HepG2 (cell line): ENCODE measurements around the gene DNAJC15. TPM values are rescaled to one million over a fixed set of nuclear protein-coding genes. Genes with fewer than 3 reads are reported as not detected.

Source experiments
- ATAC-seq: fragments of 200-7000 bp; cut with Tn5 transposase; 3 replicates; pipeline ENCODE4 v1.9.1; 2020; ENCODE audit warnings: mild to moderate bottlenecking, moderate library complexity
- BruUV-seq: library from RNA; stranded (reverse); fragments of 400-500 nt; replicated peaks from 2 replicates; lab custom pipeline; 2021; lab: Mats Ljungman, UMichigan
- CTCF ChIA-PET: fragments of 300-600 bp; formaldehyde crosslinking; extraction: SDS; loops from one replicate; lab custom pipeline; 2021; ENCODE audit warnings: low total read pairs, inconsistent platforms, low intra/inter-chr PET ratio; lab: Yijun Ruan, JAX
- POLR2A ChIA-PET: fragments of 350-600 bp; sonication (Branson Sonifier 250); formaldehyde crosslinking; loops from one replicate; lab custom pipeline; 2020; ENCODE audit warnings: antibody characterized with exemption, inconsistent platforms; lab: Yijun Ruan, JAX
- DNase-seq: peaks from one replicate; pipeline ENCODE4 v3.0.0-alpha.2; 2015; ENCODE audit warnings: low spot score
- FAIRE-seq: peaks from 3 replicates; lab custom pipeline; 2011; peaks lifted over from hg19 to GRCh38; lab: Jason Lieb, UNC
- H2AFZ ChIP-seq: one replicate; pipeline ENCODE4 v1.6.1; 2011; ENCODE audit warnings: low read length, inconsistent platforms
- H3K27ac ChIP-seq: fragments of 300-600 bp; 3 replicates; pipeline ENCODE4 v1.8.0; 2011; ENCODE audit warnings: mixed run types, mild to moderate bottlenecking, mixed read lengths, low read length, inconsistent platforms; ENCODE audit not compliant: insufficient read depth; ENCODE audit errors: extremely low read length
- H3K27me3 ChIP-seq, 2 experiments: fragments of 200-600 bp in 1 of 2; 2 replicates in 1 of 2; 3 replicates in 1 of 2; pipeline versions ENCODE4 v1.6.0 to v1.8.0; 2011; ENCODE audit warnings: low read length in 2 of 2, mild to moderate bottlenecking in 2 of 2, moderate library complexity in 2 of 2, inconsistent platforms in 1 of 2; ENCODE audit not compliant: insufficient read depth in 2 of 2, control insufficient read depth in 1 of 2
- H3K36me3 ChIP-seq, 2 experiments: fragments of 200-600 bp in 1 of 2; replicated peaks in 1 of 2; 2 replicates in 1 of 2; 3 replicates in 1 of 2; pipeline versions ENCODE4 v1.5.1 to v1.8.0; 2011; ENCODE audit warnings: low read length in 2 of 2, inconsistent platforms in 1 of 2; ENCODE audit not compliant: insufficient read depth in 2 of 2, control insufficient read depth in 1 of 2
- H3K4me1 ChIP-seq: 2 replicates; pipeline ENCODE4 v1.5.1; 2012; ENCODE audit warnings: low read length, inconsistent platforms; ENCODE audit not compliant: insufficient read depth
- H3K4me2 ChIP-seq: 2 replicates; pipeline ENCODE4 v1.6.0; 2011; ENCODE audit warnings: low read depth, low read length, inconsistent platforms
- H3K4me3 ChIP-seq, 3 experiments: fragments of 200-600 bp in 1 of 3; sonication (generic), shearing (Covaris generic) in 1 of 3; replicated peaks in 1 of 3; 2 replicates each; pipeline ENCODE4 v1.5.1; 2011 to 2016; ENCODE audit warnings: low read length in 3 of 3, inconsistent platforms in 2 of 3, low read depth in 2 of 3, mild to moderate bottlenecking in 2 of 3, control low read depth in 1 of 3, mixed read lengths in 1 of 3; ENCODE audit not compliant: insufficient read depth in 1 of 3
- H3K79me2 ChIP-seq: one replicate; pipeline ENCODE4 v1.6.1; 2011; ENCODE audit warnings: low read length, inconsistent platforms; ENCODE audit not compliant: insufficient read depth
- H3K9ac ChIP-seq: 2 replicates; pipeline ENCODE4 v1.6.0; 2011; ENCODE audit warnings: mild to moderate bottlenecking, low read depth, low read length, inconsistent platforms; ENCODE audit not compliant: insufficient read depth
- H3K9me3 ChIP-seq: 2 replicates; pipeline ENCODE4 v1.5.1; 2012; ENCODE audit warnings: mild to moderate bottlenecking, low read length
- H4K20me1 ChIP-seq: 2 replicates; pipeline ENCODE4 v1.6.0; 2011; ENCODE audit warnings: inconsistent platforms, mild to moderate bottlenecking, low read length, moderate library complexity; ENCODE audit not compliant: insufficient read depth
- GTF2F1 ChIP-seq: fragments of 150-350 bp; IDR thresholded peaks from 2 replicates; pipeline ENCODE4 v1.6.1; 2014; ENCODE audit warnings: low read length
- ISX ChIP-seq: sonication (generic); formaldehyde crosslinking; conservative IDR thresholded peaks from 2 replicates; pipeline ENCODE4 v1.5.0; 2020; ENCODE audit warnings: missing genetic modification reagents
- MAFG ChIP-seq: sonication (generic); formaldehyde crosslinking; IDR thresholded peaks from 2 replicates; pipeline ENCODE4 v1.5.1; 2020; ENCODE audit warnings: mild to moderate bottlenecking, missing genetic modification reagents
- NR2F2 ChIP-seq: IDR thresholded peaks from 2 replicates; pipeline ENCODE4 v1.6.1; 2012; ENCODE audit warnings: low read depth, inconsistent platforms, borderline replicate concordance
- POLR2AphosphoS5 ChIP-seq: IDR thresholded peaks from 2 replicates; pipeline ENCODE4 v1.6.1; 2012; ENCODE audit warnings: low read depth, low read length
- SAFB2 ChIP-seq: sonication (generic); formaldehyde crosslinking; IDR thresholded peaks from 2 replicates; pipeline ENCODE4 v1.5.1; 2020; ENCODE audit warnings: missing genetic modification reagents, low read depth, mild to moderate bottlenecking, borderline replicate concordance
- SRF ChIP-seq: IDR thresholded peaks from 2 replicates; pipeline ENCODE4 v1.6.1; 2011; ENCODE audit warnings: mild to moderate bottlenecking, low read depth, low read length, moderate library complexity
- TRIM24 ChIP-seq: sonication (generic); formaldehyde crosslinking; IDR thresholded peaks from 2 replicates; pipeline ENCODE4 v1.8.0; 2022; ENCODE audit warnings: mild to moderate bottlenecking, missing genetic modification reagents
- ZBTB42 ChIP-seq: sonication (generic); formaldehyde crosslinking; IDR thresholded peaks from 2 replicates; pipeline ENCODE4 v1.5.0; 2020; ENCODE audit warnings: mild to moderate bottlenecking, missing genetic modification reagents
- ZNF317 ChIP-seq: sonication (generic); formaldehyde crosslinking; IDR thresholded peaks from 2 replicates; pipeline ENCODE4 v1.5.0; 2020; ENCODE audit warnings: mild to moderate bottlenecking, missing genetic modification reagents
- ZNF354B ChIP-seq: sonication (generic); formaldehyde crosslinking; IDR thresholded peaks from 2 replicates; pipeline ENCODE4 v1.8.0; 2022; ENCODE audit warnings: mild to moderate bottlenecking, missing genetic modification reagents
- ZNF83 ChIP-seq: sonication (generic); formaldehyde crosslinking; IDR thresholded peaks from 2 replicates; pipeline ENCODE4 v1.4.0; 2020; ENCODE audit warnings: missing genetic modification reagents, mild to moderate bottlenecking, borderline replicate concordance
- WGBS: methylation state at CpG from one replicate; pipeline ENCODE4 v1.1.6; 2017; ENCODE audit warnings: low lambda C conversion rate; 5-methylcytosine and 5-hydroxymethylcytosine counted together
- in situ Hi-C: cut with HindIII; loops from 2 replicates; pipeline ENCODE4 v1.10.0; 2017; ENCODE audit warnings: low pct_unique_long_range_greater_than_20kb; ENCODE audit not compliant: extremely low pct_ligation_motif_present
- intact Hi-C: fragments of 100-400 bp; cut with micrococcal nuclease; formaldehyde crosslinking; loops from one replicate; pipeline ENCODE4 v1.10.0; 2022; ENCODE audit not compliant: unreplicated experiment
- polyA plus RNA-seq, 8 experiments: library from polyadenylated mRNA; depleted of rRNA in 3 of 8; stranded (reverse) in 7 of 8; unstranded in 1 of 8; fragments of >200 nt; fragmentation: Illumina TruSeq in 4 of 8; extraction: Trizol in 4 of 8; gene quantifications; 2 replicates each; pipeline versions ENCODE4 v1.2.1 to v1.2.3, GENCODE V29; 2011 to 2016; ENCODE audit warnings: low read depth in 4 of 8, missing spikeins in 1 of 8, mixed read lengths in 1 of 8; ENCODE audit not compliant: insufficient read depth in 1 of 8
- total RNA-seq, 5 experiments: library from RNA; depleted of rRNA; stranded (reverse); fragments of >200 nt; fragmentation: Illumina TruSeq; extraction: Trizol; gene quantifications; 2 replicates each; pipeline ENCODE4 v1.2.3, GENCODE V29; 2016; ENCODE audit warnings: low read depth in 1 of 5
- TF ChIP-seq, protein P1 (sequence below): sonication (generic); formaldehyde crosslinking; IDR thresholded peaks from 2 replicates; pipeline ENCODE4 v1.8.0; 2022; ENCODE audit warnings: low read depth, missing genetic modification reagents
- TF ChIP-seq, protein P2 (sequence below): IDR thresholded peaks from 2 replicates; pipeline ENCODE4 v1.6.1; 2012; ENCODE audit warnings: low read depth, low read length, improper control_type of control experiment
- TF ChIP-seq, protein P3 (sequence below): sonication (generic); formaldehyde crosslinking; IDR thresholded peaks from 2 replicates; pipeline ENCODE4 v1.5.0; 2020; ENCODE audit warnings: mild to moderate bottlenecking, low read depth, missing genetic modification reagents, borderline replicate concordance
- TF ChIP-seq, protein P4 (sequence below): sonication (generic); formaldehyde crosslinking; conservative IDR thresholded peaks from 2 replicates; pipeline ENCODE4 v1.4.0; 2020; ENCODE audit warnings: missing genetic modification reagents

DNAJC15 gene
- total and polyA plus RNA-seq, 2 of the 13 experiments (the other 11 are each of a cell fraction or from before 2014, with no cell fraction given): 23.0 to 31.9 TPM

GRCh38 chr13:43094901-43095300 lies 71.5 kb downstream of the DNAJC15 start:
- no TSS peak for BruUV-seq
- H3K4me2 ChIP-seq: no peak overlapping the region
- POLR2A ChIA-PET: no interaction called here

More at GRCh38 chr13:43094901-43095300, 71.5 kb downstream of the DNAJC15 start:
- no peak for ATAC-seq
- Histone ChIP-seq H3K9ac (no peak overlapping the region), H3K79me2 (peaks cover 4% of the 10 kb centered on the region), H2AFZ (no peak overlapping the region), H3K4me3 (no peak overlapping the region), H3K27me3 (no peaks in the 10 kb centered on the region), H3K36me3 (peaks cover 0 to 10% of the 10 kb centered on the region in 2 experiments; a peak in 1 of 5 replicates), H3K4me1 (no peaks in the 10 kb centered on the region), H3K27ac (no peak overlapping the region), H3K9me3 (no peaks in the 10 kb centered on the region), H4K20me1 (no peaks in the 10 kb centered on the region)
- DNase-seq: no peak
- CTCF ChIA-PET: no interaction called here
- intact Hi-C loops (no loop called here), in situ Hi-C loops (no loop called here)
- FAIRE-seq: no peak
- no peak for TF ChIP-seq NR2F2
- no peak for TF ChIP-seq ISX (CRISPR knock-in tag)
- TF ChIP-seq TRIM24 (CRISPR knock-in tag): no peak
- no peak for TF ChIP-seq ZBTB42
- TF ChIP-seq SRF: no peak
- TF ChIP-seq ZNF83 (CRISPR knock-in tag): no peak
- TF ChIP-seq, protein P1, sequence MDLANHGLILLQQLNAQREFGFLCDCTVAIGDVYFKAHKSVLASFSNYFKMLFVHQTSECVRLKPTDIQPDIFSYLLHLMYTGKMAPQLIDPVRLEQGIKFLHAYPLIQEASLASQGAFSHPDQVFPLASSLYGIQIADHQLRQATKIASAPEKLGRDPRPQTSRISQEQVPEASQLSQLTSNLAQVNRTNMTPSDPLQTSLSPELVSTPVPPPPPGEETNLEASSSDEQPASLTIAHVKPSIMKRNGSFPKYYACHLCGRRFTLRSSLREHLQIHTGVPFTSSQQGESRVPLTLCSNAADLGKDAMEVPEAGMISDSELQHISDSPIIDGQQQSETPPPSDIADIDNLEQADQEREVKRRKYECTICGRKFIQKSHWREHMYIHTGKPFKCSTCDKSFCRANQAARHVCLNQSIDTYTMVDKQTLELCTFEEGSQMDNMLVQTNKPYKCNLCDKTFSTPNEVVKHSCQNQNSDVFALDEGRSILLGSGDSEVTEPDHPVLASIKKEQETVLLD (CRISPR knock-in tag): no peak
- TF ChIP-seq, protein P2, sequence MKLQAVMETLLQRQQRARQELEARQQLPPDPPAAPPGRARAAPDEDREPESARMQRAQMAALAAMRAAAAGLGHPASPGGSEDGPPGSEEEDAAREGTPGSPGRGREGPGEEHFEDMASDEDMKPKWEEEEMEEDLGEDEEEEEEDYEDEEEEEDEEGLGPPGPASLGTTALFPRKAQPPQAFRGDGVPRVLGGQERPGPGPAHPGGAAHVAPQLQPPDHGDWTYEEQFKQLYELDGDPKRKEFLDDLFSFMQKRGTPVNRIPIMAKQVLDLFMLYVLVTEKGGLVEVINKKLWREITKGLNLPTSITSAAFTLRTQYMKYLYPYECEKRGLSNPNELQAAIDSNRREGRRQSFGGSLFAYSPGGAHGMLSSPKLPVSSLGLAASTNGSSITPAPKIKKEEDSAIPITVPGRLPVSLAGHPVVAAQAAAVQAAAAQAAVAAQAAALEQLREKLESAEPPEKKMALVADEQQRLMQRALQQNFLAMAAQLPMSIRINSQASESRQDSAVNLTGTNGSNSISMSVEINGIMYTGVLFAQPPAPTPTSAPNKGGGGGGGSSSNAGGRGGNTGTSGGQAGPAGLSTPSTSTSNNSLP: no peak
- TF ChIP-seq SAFB2 (CRISPR knock-in tag): no peak
- no peak for TF ChIP-seq GTF2F1
- TF ChIP-seq, protein P3, sequence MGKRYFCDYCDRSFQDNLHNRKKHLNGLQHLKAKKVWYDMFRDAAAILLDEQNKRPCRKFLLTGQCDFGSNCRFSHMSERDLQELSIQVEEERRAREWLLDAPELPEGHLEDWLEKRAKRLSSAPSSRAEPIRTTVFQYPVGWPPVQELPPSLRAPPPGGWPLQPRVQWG: no peak
- no peak for TF ChIP-seq ZNF317 (CRISPR knock-in tag)
- no peak for TF ChIP-seq MAFG (CRISPR knock-in tag)
- no peak for TF ChIP-seq ZNF354B (CRISPR knock-in tag)
- TF ChIP-seq, protein P4, sequence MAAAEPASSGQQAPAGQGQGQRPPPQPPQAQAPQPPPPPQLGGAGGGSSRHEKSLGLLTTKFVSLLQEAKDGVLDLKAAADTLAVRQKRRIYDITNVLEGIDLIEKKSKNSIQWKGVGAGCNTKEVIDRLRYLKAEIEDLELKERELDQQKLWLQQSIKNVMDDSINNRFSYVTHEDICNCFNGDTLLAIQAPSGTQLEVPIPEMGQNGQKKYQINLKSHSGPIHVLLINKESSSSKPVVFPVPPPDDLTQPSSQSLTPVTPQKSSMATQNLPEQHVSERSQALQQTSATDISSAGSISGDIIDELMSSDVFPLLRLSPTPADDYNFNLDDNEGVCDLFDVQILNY (CRISPR knock-in tag): no peak
- no peak for TF ChIP-seq POLR2AphosphoS5
- 97% methylated on average over 1 of the region's 1 CpG for WGBS
